ENCODE data around the gene TTC21A. TPM values are rescaled to one million over a fixed set of nuclear protein-coding genes. Genes with fewer than 3 reads are reported as not detected.

TTC21A gene
- total RNA-seq, 1 donor from 2014 or later: 16.1 TPM

DNA sequence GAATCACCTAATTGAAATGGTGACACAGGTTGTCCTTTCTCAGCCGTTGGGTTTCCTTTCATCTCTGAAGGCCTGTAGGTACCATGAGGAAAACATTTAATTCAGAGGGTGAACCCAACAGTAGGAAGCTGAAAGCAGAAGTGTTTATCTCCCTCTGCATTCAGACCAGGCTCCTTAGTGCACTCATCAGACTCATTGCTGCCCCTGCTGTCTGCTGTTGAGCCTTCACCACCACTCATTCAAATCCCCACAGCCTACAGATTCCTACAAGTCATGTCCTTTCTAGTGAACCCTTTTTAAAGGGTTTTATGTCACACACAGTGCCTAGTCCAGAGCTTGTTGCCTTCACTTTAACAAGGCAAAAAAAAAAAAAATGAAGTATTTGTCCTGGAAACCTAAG is 42.3 kb upstream of the TTC21A start:
- H3K9me3 Mint-ChIP-seq (ENCODE audit: low read depth): no peaks in the 10 kb centered on the region
- TF ChIP-seq CTCF (IDR thresholded peaks at IDR 0.05; ENCODE audit: unreplicated experiment): peak; percentile 50
- no peak overlapping the region for H3K27ac Mint-ChIP-seq
- DNase-seq (ENCODE audit: low spot score, unreplicated experiment): no peak
- H3K4me3 Mint-ChIP-seq (ENCODE audit: low read depth): no peak overlapping the region
- peaks cover 8% of the 10 kb centered on the region for H3K36me3 Mint-ChIP-seq (ENCODE audit: insufficient read depth)
- no peaks in the 10 kb centered on the region for H3K27me3 Mint-ChIP-seq
- peaks cover 22% of the 10 kb centered on the region for H3K4me1 Mint-ChIP-seq (ENCODE audit: low read depth)

- H3K36me3 Mint-ChIP-seq (ENCODE audit: insufficient read depth): peaks cover 8% of the 10 kb centered on the region
- peaks cover 12% of the 10 kb centered on the region for H3K4me1 Mint-ChIP-seq (ENCODE audit: low read depth)
- H3K4me3 Mint-ChIP-seq (ENCODE audit: low read depth): no peak overlapping the region
- no peak overlapping the region for H3K27ac Mint-ChIP-seq
- no peak for DNase-seq (ENCODE audit: low spot score, unreplicated experiment)
- no peaks in the 10 kb centered on the region for H3K9me3 Mint-ChIP-seq (ENCODE audit: low read depth)
- no peak for TF ChIP-seq CTCF (IDR thresholded peaks at IDR 0.05; ENCODE audit: unreplicated experiment)
- H3K27me3 Mint-ChIP-seq: no peaks in the 10 kb centered on the region
Measured at GRCh38 chr3:39067286-39067685, 40.2 kb upstream of the TTC21A start.

- DNase-seq (ENCODE audit: low spot score, unreplicated experiment): no peak
- H3K27me3 Mint-ChIP-seq: no peaks in the 10 kb centered on the region
- H3K9me3 Mint-ChIP-seq (ENCODE audit: low read depth): no peaks in the 10 kb centered on the region
- no peak for TF ChIP-seq CTCF (IDR thresholded peaks at IDR 0.05; ENCODE audit: unreplicated experiment)
- H3K4me1 Mint-ChIP-seq (ENCODE audit: low read depth): peaks cover 6% of the 10 kb centered on the region
- no peak overlapping the region for H3K27ac Mint-ChIP-seq
- no peak overlapping the region for H3K4me3 Mint-ChIP-seq (ENCODE audit: low read depth)
- peaks cover 10% of the 10 kb centered on the region for H3K36me3 Mint-ChIP-seq (ENCODE audit: insufficient read depth)
Measured at GRCh38 chr3:39068556-39068955, 38.9 kb upstream of the TTC21A start.

- Mint-ChIP-seq H3K9me3 (ENCODE audit: low read depth) (no peaks in the 10 kb centered on the region), H3K27ac (no peak overlapping the region), H3K36me3 (ENCODE audit: insufficient read depth) (peaks cover 27% of the 10 kb centered on the region), H3K4me3 (ENCODE audit: low read depth) (no peak overlapping the region), H3K4me1 (ENCODE audit: low read depth) (no peaks in the 10 kb centered on the region), H3K27me3 (no peaks in the 10 kb centered on the region)
- TF ChIP-seq CTCF (IDR thresholded peaks at IDR 0.05; ENCODE audit: unreplicated experiment): no peak
- DNase-seq (ENCODE audit: low spot score, unreplicated experiment): no peak
Measured at GRCh38 chr3:39075910-39076309, 31.6 kb upstream of the TTC21A start.

- Mint-ChIP-seq H3K27me3 (no peaks in the 10 kb centered on the region), H3K27ac (no peak overlapping the region), H3K4me1 (ENCODE audit: low read depth) (no peaks in the 10 kb centered on the region), H3K36me3 (ENCODE audit: insufficient read depth) (peaks cover 37% of the 10 kb centered on the region), H3K4me3 (ENCODE audit: low read depth) (no peak overlapping the region), H3K9me3 (ENCODE audit: low read depth) (no peaks in the 10 kb centered on the region)
- no peak for TF ChIP-seq CTCF (IDR thresholded peaks at IDR 0.05; ENCODE audit: unreplicated experiment)
- DNase-seq (ENCODE audit: low spot score, unreplicated experiment): no peak
Measured at GRCh38 chr3:39079530-39079929, 27.9 kb upstream of the TTC21A start.
